Measurements from ENCODE around the gene TRIML1.
"Not testable (repeated sequence)": the region's sequence is repeated elsewhere in the genome, so short reads cannot be mapped to it uniquely, and the experiment has no call there.

TRIML1 gene

GRCh38 chr4:188154668-188155405, 15.6 kb downstream of the TRIML1 start:
- DNase-seq (ENCODE audit: low read depth in 2 of 2) = no peak

- DNase-seq (ENCODE audit: low read depth in 2 of 2) = no peak
These were observed 19.1 kb downstream of the TRIML1 start for GRCh38 chr4:188158336-188158735.

GRCh38 chr4:188159513-188160226, 20.4 kb downstream of the TRIML1 start:
- not testable (repeated sequence) for DNase-seq (ENCODE audit: low read depth in 2 of 2)

GRCh38 chr4:188160406-188160805, 21.2 kb downstream of the TRIML1 start:
- no peak for DNase-seq (ENCODE audit: low read depth in 2 of 2)

GRCh38 chr4:188161167-188161566, 21.9 kb downstream of the TRIML1 start:
- no peak for DNase-seq (ENCODE audit: low read depth in 2 of 2)

GRCh38 chr4:188162698-188163097, 23.5 kb downstream of the TRIML1 start:
- no peak for DNase-seq (ENCODE audit: low read depth in 2 of 2)

GRCh38 chr4:188168726-188169373, 29.6 kb downstream of the TRIML1 start:
- DNase-seq (ENCODE audit: low read depth in 2 of 2) = no peak

- no peak for DNase-seq (ENCODE audit: low read depth in 2 of 2)
These were observed 32.3 kb downstream of the TRIML1 start for GRCh38 chr4:188171551-188171950.

- no peak for DNase-seq (ENCODE audit: low read depth in 2 of 2)
These were observed 36.0 kb downstream of the TRIML1 start for GRCh38 chr4:188175288-188175687.

- no peak for DNase-seq (ENCODE audit: low read depth in 2 of 2)
These were observed 38.9 kb downstream of the TRIML1 start for GRCh38 chr4:188177997-188178675.

- DNase-seq (ENCODE audit: low read depth in 2 of 2) = no peak
These were observed 39.6 kb downstream of the TRIML1 start for GRCh38 chr4:188178806-188179205.

GRCh38 chr4:188187106-188187505, 47.9 kb downstream of the TRIML1 start:
- DNase-seq (ENCODE audit: low read depth in 2 of 2) = no peak

GRCh38 chr4:188190461-188190860, 51.2 kb downstream of the TRIML1 start:
- DNase-seq (ENCODE audit: low read depth in 2 of 2) = no peak

GRCh38 chr4:188194421-188194820, 55.2 kb downstream of the TRIML1 start:
- no peak for DNase-seq (ENCODE audit: low read depth in 2 of 2)

- DNase-seq (ENCODE audit: low read depth in 2 of 2) = no peak
These were observed 56.2 kb downstream of the TRIML1 start for GRCh38 chr4:188195389-188195985.

GRCh38 chr4:188196134-188196735, 57.0 kb downstream of the TRIML1 start:
- no peak for DNase-seq (ENCODE audit: low read depth in 2 of 2)

Measured in stimulated activated CD4-positive, alpha-beta T cell treated with anti-CD3 and anti-CD28 coated beads, Interleukin-4, amount 100 ng/mL, for 48 hours (primary cell).